H1 (cell line): ENCODE results near the gene UBE2E3. TPM values are rescaled to one million over a fixed set of nuclear protein-coding genes. Genes with fewer than 3 reads are reported as not detected.

Experiments used
- CTCF ChIA-PET: fragments of 300-600 bp; sonication (Branson Sonifier 250); formaldehyde crosslinking; loops from one replicate; lab custom pipeline; 2021; ENCODE audit not compliant: partially characterized antibody; lab: Charles Lee
- POLR2A ChIA-PET: fragments of 300-600 bp; sonication (Branson Sonifier 250); formaldehyde crosslinking; loops from one replicate; lab custom pipeline; 2021; ENCODE audit warnings: inconsistent platforms; ENCODE audit not compliant: partially characterized antibody; lab: Charles Lee
- DNase-seq, 2 experiments: peaks; one replicate each; pipeline versions ENCODE4 v3.0.0 to v3.0.0-alpha.2; 2010 to 2022; ENCODE audit warnings: low spot score in 2 of 2, low read depth in 1 of 2, mixed read lengths in 1 of 2
- FAIRE-seq: peaks from 2 replicates; lab custom pipeline; 2011; peaks lifted over from hg19 to GRCh38; lab: Jason Lieb, UNC
- H2AFZ ChIP-seq: 2 replicates; pipeline ENCODE4 v1.8.1; 2012; ENCODE audit warnings: low read length, inconsistent platforms
- H2AK5ac ChIP-seq: 2 replicates; pipeline ENCODE4 v1.6.1; 2013; ENCODE audit warnings: low read depth, low read length
- H2BK120ac ChIP-seq: replicated peaks from 2 replicates; pipeline ENCODE3; 2013; ENCODE audit warnings: low read depth, low read length, inconsistent platforms
- H2BK12ac ChIP-seq: 2 replicates; pipeline ENCODE4 v1.6.1; 2013; ENCODE audit warnings: low read depth, low read length
- H2BK15ac ChIP-seq: 2 replicates; pipeline ENCODE4 v1.6.1; 2013; ENCODE audit warnings: low read length
- H2BK20ac ChIP-seq: 2 replicates; pipeline ENCODE4 v1.6.1; 2013; ENCODE audit warnings: low read length
- H2BK5ac ChIP-seq: 2 replicates; pipeline ENCODE4 v1.6.1; 2013; ENCODE audit warnings: low read depth, low read length
- H3K14ac ChIP-seq: 2 replicates; pipeline ENCODE4 v1.6.1; 2013; ENCODE audit warnings: inconsistent platforms; ENCODE audit not compliant: insufficient read length
- H3K18ac ChIP-seq: 2 replicates; pipeline ENCODE4 v1.6.1; 2013; ENCODE audit warnings: low read length; ENCODE audit errors: extremely low read depth
- H3K23ac ChIP-seq: 2 replicates; pipeline ENCODE4 v1.6.1; 2013; ENCODE audit warnings: inconsistent platforms; ENCODE audit not compliant: insufficient read length
- H3K23me2 ChIP-seq: 2 replicates; pipeline ENCODE4 v1.6.1; 2013; ENCODE audit warnings: low read depth, low read length
- H3K27ac ChIP-seq: 2 replicates; pipeline ENCODE4 v1.6.1; 2011; ENCODE audit warnings: low read depth, low read length, inconsistent platforms
- H3K27me3 ChIP-seq, 4 experiments: replicated peaks in 1 of 4; 1 replicate in 1 of 4; 2 replicates in 3 of 4; pipeline versions ENCODE4 v1.6.1 to v1.8.1; 2011 to 2013; ENCODE audit warnings: low read length in 3 of 4, mild to moderate bottlenecking in 3 of 4, inconsistent platforms in 2 of 4, mixed read lengths in 2 of 4, moderate library complexity in 1 of 4; ENCODE audit not compliant: control insufficient read depth in 3 of 4, insufficient read depth in 3 of 4; ENCODE audit errors: extremely low read depth in 1 of 4
- H3K36me3 ChIP-seq, 4 experiments: 2 replicates each; pipeline versions ENCODE4 v1.6.1 to v1.8.1; 2011 to 2013; ENCODE audit warnings: mild to moderate bottlenecking in 4 of 4, low read length in 3 of 4, moderate library complexity in 2 of 4, control low read depth in 1 of 4, inconsistent platforms in 1 of 4; ENCODE audit not compliant: insufficient read depth in 4 of 4, control insufficient read depth in 2 of 4
- H3K4ac ChIP-seq: replicated peaks from 2 replicates; pipeline ENCODE3; 2013; ENCODE audit warnings: low read length, low read depth, mixed read lengths, inconsistent platforms; ENCODE audit not compliant: insufficient read length
- H3K4me1 ChIP-seq, 4 experiments: replicated peaks in 1 of 4; 1 replicate in 1 of 4; 2 replicates in 3 of 4; pipeline versions ENCODE4 v1.6.1 to v1.8.1; 2011 to 2013; ENCODE audit warnings: low read length in 3 of 4, inconsistent platforms in 2 of 4, mixed read lengths in 1 of 4; ENCODE audit not compliant: insufficient read depth in 4 of 4, control insufficient read depth in 3 of 4
- H3K4me2 ChIP-seq, 2 experiments: 2 replicates each; pipeline versions ENCODE4 v1.6.1 to v1.8.1; 2011 to 2013; ENCODE audit warnings: low read depth in 2 of 2, low read length in 2 of 2, control low read depth in 1 of 2, inconsistent platforms in 1 of 2, mild to moderate bottlenecking in 1 of 2; ENCODE audit not compliant: insufficient read depth in 1 of 2
- H3K4me3 ChIP-seq, 4 experiments: fragments of 200-600, 300-600 bp in 1 of 4; sonication (generic), shearing (Covaris generic), sonication (Bioruptor Twin) in 1 of 4; 2 replicates each; pipeline versions ENCODE4 v1.5.1 to v1.8.1; 2011 to 2016; ENCODE audit warnings: low read length in 4 of 4, low read depth in 3 of 4, control low read depth in 2 of 4, inconsistent platforms in 2 of 4, mild to moderate bottlenecking in 2 of 4, mixed read lengths in 1 of 4, moderate library complexity in 1 of 4; ENCODE audit not compliant: insufficient read depth in 2 of 4; ENCODE audit errors: extremely low read depth in 1 of 4
- H3K56ac ChIP-seq: replicated peaks from 2 replicates; pipeline ENCODE3; 2013; ENCODE audit warnings: low read depth, mild to moderate bottlenecking, mixed read lengths, low read length, inconsistent platforms; ENCODE audit not compliant: insufficient read length
- H3K79me1 ChIP-seq: 2 replicates; pipeline ENCODE4 v1.6.1; 2013; ENCODE audit warnings: low read depth, low read length, control low read depth
- H3K79me2 ChIP-seq, 2 experiments: 2 replicates each; pipeline versions ENCODE4 v1.6.1 to v1.8.1; 2012 to 2013; ENCODE audit warnings: low read length in 2 of 2, mild to moderate bottlenecking in 2 of 2, inconsistent platforms in 1 of 2; ENCODE audit not compliant: insufficient read depth in 2 of 2, control insufficient read depth in 1 of 2
- H3K9ac ChIP-seq, 4 experiments: replicated peaks in 1 of 4; 1 replicate in 1 of 4; 2 replicates in 3 of 4; pipeline versions ENCODE4 v1.6.1 to v1.8.1; 2011 to 2013; ENCODE audit warnings: low read depth in 3 of 4, low read length in 3 of 4, control low read depth in 2 of 4, mild to moderate bottlenecking in 2 of 4, moderate library complexity in 2 of 4, inconsistent platforms in 1 of 4; ENCODE audit errors: extremely low read depth in 1 of 4
- H3K9me3 ChIP-seq, 2 experiments: 2 replicates each; pipeline versions ENCODE4 v1.6.1 to v1.8.1; 2012 to 2013; ENCODE audit warnings: mild to moderate bottlenecking in 2 of 2, moderate library complexity in 2 of 2, control low read depth in 1 of 2, inconsistent platforms in 1 of 2, low read depth in 1 of 2, low read length in 1 of 2, mixed read lengths in 1 of 2; ENCODE audit not compliant: insufficient read depth in 2 of 2
- H4K20me1 ChIP-seq, 2 experiments: replicated peaks in 1 of 2; 2 replicates each; pipeline versions ENCODE3 to v1.8.1; 2011 to 2013; ENCODE audit warnings: inconsistent platforms in 2 of 2, low read length in 2 of 2, mild to moderate bottlenecking in 1 of 2; ENCODE audit not compliant: insufficient read depth in 2 of 2, control insufficient read depth in 1 of 2
- H4K5ac ChIP-seq: 2 replicates; pipeline ENCODE4 v1.6.1; 2013; ENCODE audit warnings: low read length, low read depth, mixed read lengths, inconsistent platforms; ENCODE audit not compliant: insufficient read length
- H4K8ac ChIP-seq: 2 replicates; pipeline ENCODE4 v1.8.0; 2013; ENCODE audit warnings: mild to moderate bottlenecking, moderate library complexity, low read length, inconsistent platforms; ENCODE audit not compliant: insufficient read depth; ENCODE audit errors: extremely low read depth
- H4K91ac ChIP-seq: replicated peaks from 2 replicates; pipeline ENCODE3; 2013; ENCODE audit warnings: low read length, mixed read lengths, inconsistent platforms; ENCODE audit not compliant: insufficient read length
- BCL11A ChIP-seq, 2 experiments: IDR thresholded peaks; one replicate each; pipeline ENCODE4 v1.6.1; 2011; ENCODE audit warnings: low read depth in 2 of 2, low read length in 2 of 2, mild to moderate bottlenecking in 2 of 2
- WGBS, 2 experiments: shearing (Covaris generic) in 1 of 2; methylation state at CpG; one replicate each; pipeline versions ENCODE4 v1.1.6 to v1.1.7; 2013 to 2015; ENCODE audit warnings: low lambda C conversion rate in 2 of 2, mixed read lengths in 2 of 2, inconsistent platforms in 1 of 2, low coverage in 1 of 2, missing lambda C conversion rate in 1 of 2; ENCODE audit not compliant: insufficient replicate concordance in 2 of 2, insufficient coverage in 1 of 2, insufficient read length in 1 of 2; ENCODE audit errors: extremely low coverage in 1 of 2, missing lambda C conversion rate in 1 of 2; 5-methylcytosine and 5-hydroxymethylcytosine counted together
- polyA plus RNA-seq, 7 experiments: library from polyadenylated mRNA; depleted of rRNA in 3 of 7; stranded (reverse) in 5 of 7; unstranded in 2 of 7; fragments of >200 nt in 5 of 7; fragments of 200-250 nt in 2 of 7; gene quantifications; 1 replicate in 5 of 7; 2 replicates in 1 of 7; 4 replicates in 1 of 7; pipeline versions ENCODE4 v1.2.1 to v1.2.3, GENCODE V29; 2011 to 2013; ENCODE audit warnings: missing spikeins in 2 of 7, mixed read lengths in 2 of 7
- total RNA-seq: library from RNA; stranded (reverse); fragmentation: NEBNext Ultra II Directional; extraction: Animal tissue kit (Norgen Biotek cat#: 25700); gene quantifications from 2 replicates; pipeline ENCODE4 v1.2.1, GENCODE V29; 2021

Gene UBE2E3
- total and polyA plus RNA-seq, 2 of the 8 experiments (the other 6 are each of a cell fraction or from before 2014, with no cell fraction given) = 106 to 132 TPM

DNA sequence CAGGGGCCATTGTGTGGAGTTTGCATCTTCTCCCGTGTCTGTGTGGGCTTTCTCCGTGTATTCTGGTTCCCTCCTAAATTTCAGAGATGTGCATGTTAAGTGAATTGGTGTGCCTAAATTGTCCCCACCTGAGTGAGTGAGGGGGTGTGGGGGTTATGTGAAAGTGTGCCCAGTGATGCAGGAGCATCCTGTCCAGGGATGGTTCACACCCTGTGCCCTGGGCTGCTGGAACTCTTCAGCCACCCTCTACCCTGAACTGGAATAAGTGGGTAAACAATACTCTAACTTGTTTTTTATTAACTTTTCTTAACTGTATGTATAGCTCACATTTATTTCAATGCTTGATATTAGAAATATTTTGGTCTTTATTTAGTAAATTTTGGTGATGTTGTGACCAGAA lies 56.0 kb downstream of the UBE2E3 start:
- no peak overlapping the region for H3K27ac ChIP-seq
- no peaks in the 10 kb centered on the region for H3K4me1 ChIP-seq
- H4K20me1 ChIP-seq = peaks cover 0 to 2% of the 10 kb centered on the region in 2 experiments
- ChIA-PET CTCF (interaction anchor here (0.8 kb wide), 1 partner anchor 13 kb away, joined by 3 read pairs; no protein-coding TSS in a partner anchor), POLR2A (no interaction called here)
- no peaks in the 10 kb centered on the region for H3K9me3 ChIP-seq
- no peak for FAIRE-seq
- H2BK120ac ChIP-seq = no peak overlapping the region
- TF ChIP-seq BCL11A (IDR thresholded peaks at IDR 0.05; ENCODE audit: low read depth in 2 of 2, low read length in 2 of 2) = no peak
- H3K4me2 ChIP-seq = no peak overlapping the region
- H3K79me2 ChIP-seq = peaks cover 0 to 63% of the 10 kb centered on the region in 2 experiments; a peak in 2 of 4 replicates
- no peak overlapping the region for H2AFZ ChIP-seq
- no peak overlapping the region for H2BK12ac ChIP-seq
- H3K79me1 ChIP-seq = no peaks in the 10 kb centered on the region; the same call in 1 of the 2 replicates
- WGBS, 2 experiments = 97% methylated on average over 2 of the region's 2 CpGs; no CpG with 5 or more reads in 1 of the 2 experiments
- H2BK15ac ChIP-seq = no peak overlapping the region
- H2AK5ac ChIP-seq = no peak overlapping the region
- H3K23ac ChIP-seq = no peak overlapping the region
- no peaks in the 10 kb centered on the region for H3K36me3 ChIP-seq
- no peak overlapping the region for H4K8ac ChIP-seq
- no peak overlapping the region for H4K91ac ChIP-seq
- no peaks in the 10 kb centered on the region for H3K23me2 ChIP-seq
- no peak overlapping the region for H3K9ac ChIP-seq
- H3K4ac ChIP-seq = no peak overlapping the region
- no peak overlapping the region for H2BK20ac ChIP-seq
- H3K27me3 ChIP-seq = no peaks in the 10 kb centered on the region
- H3K18ac ChIP-seq = no peak overlapping the region
- H2BK5ac ChIP-seq = no peak overlapping the region
- no peak overlapping the region for H4K5ac ChIP-seq
- H3K4me3 ChIP-seq = no peak overlapping the region
- no peak for DNase-seq
- H3K14ac ChIP-seq = no peak overlapping the region
- H3K56ac ChIP-seq = no peak overlapping the region
